K562 (cell line): ENCODE data around the gene ENO2. TPM values are rescaled to one million over a fixed set of nuclear protein-coding genes. Genes with fewer than 3 reads are reported as not detected.
A peak's percentile ranks its signal among the peaks of the same experiment; 100 is the strongest.

Experiments
- BRD4 ChIP-seq: fragments of 200-600 bp; sonication (generic); IDR thresholded peaks from 2 replicates; pipeline ENCODE4 v1.6.1; 2017; ENCODE audit warnings: inconsistent platforms
- CC2D1A ChIP-seq: fragments of 450-650 bp; IDR thresholded peaks from 2 replicates; pipeline ENCODE4 v1.6.1; 2017; ENCODE audit warnings: mild to moderate bottlenecking
- DDX20 ChIP-seq: fragments of 450-650 bp; IDR thresholded peaks from 2 replicates; pipeline ENCODE4 v1.6.1; 2016; ENCODE audit warnings: missing genetic modification characterization, low read depth, mild to moderate bottlenecking, missing compliant biosample characterization, moderate library complexity
- DMBX1 ChIP-seq: fragments of 250-450 bp; sonication (Bioruptor Pico); IDR thresholded peaks from 2 replicates; pipeline ENCODE4 v1.8.0; 2022; ENCODE audit warnings: inconsistent platforms, mild to moderate bottlenecking, moderate library complexity, borderline replicate concordance
- GATA2 ChIP-seq: sonication (generic); formaldehyde crosslinking; IDR thresholded peaks from 2 replicates; pipeline ENCODE4 v1.4.0; 2020; ENCODE audit warnings: mild to moderate bottlenecking, missing genetic modification reagents
- HMGN3 ChIP-seq: IDR thresholded peaks from 2 replicates; pipeline ENCODE4 v1.6.1; 2011; ENCODE audit warnings: borderline replicate concordance, low read depth, mild to moderate bottlenecking, mixed read lengths, low read length; ENCODE audit not compliant: insufficient read length; ENCODE audit errors: extremely low read depth
- HNRNPK ChIP-seq: fragments of 200-400 bp; formaldehyde crosslinking; IDR thresholded peaks from one replicate; pipeline ENCODE4 v1.6.1; 2018; ENCODE audit warnings: mild to moderate bottlenecking, low read depth, low read length; ENCODE audit not compliant: poor library complexity, severe bottlenecking
- KDM1A ChIP-seq, 2 experiments: fragments of 450-650 bp; IDR thresholded peaks; 2 replicates each; pipeline ENCODE4 v1.6.1; 2016; ENCODE audit warnings: mild to moderate bottlenecking in 2 of 2
- MAZ ChIP-seq, 2 experiments: fragments of 450-650 bp in 1 of 2; sonication (generic) in 1 of 2; formaldehyde crosslinking; IDR thresholded peaks in 1 of 2; conservative IDR thresholded peaks in 1 of 2; 2 replicates each; pipeline versions ENCODE4 v1.4.0 to v1.5.0; 2020; ENCODE audit warnings: mild to moderate bottlenecking in 1 of 2, missing genetic modification reagents in 1 of 2
- PCBP1 ChIP-seq: fragments of 200-400 bp; formaldehyde crosslinking; IDR thresholded peaks from 2 replicates; pipeline ENCODE4 v1.6.1; 2018; ENCODE audit warnings: mild to moderate bottlenecking, low read depth, low read length; ENCODE audit not compliant: poor library complexity, severe bottlenecking
- RAD51 ChIP-seq: fragments of 450-650 bp; IDR thresholded peaks from 2 replicates; pipeline ENCODE4 v1.7.1; 2016; ENCODE audit warnings: low read depth, mild to moderate bottlenecking, borderline replicate concordance
- RNF2 ChIP-seq: sonication (generic); IDR thresholded peaks from 2 replicates; pipeline ENCODE4 v1.6.1; 2016
- SMARCE1 ChIP-seq: fragments of 450-650 bp; IDR thresholded peaks from 2 replicates; pipeline ENCODE4 v1.7.1; 2016; ENCODE audit warnings: mild to moderate bottlenecking
- SP1 ChIP-seq: sonication (generic); formaldehyde crosslinking; IDR thresholded peaks from 2 replicates; pipeline ENCODE4 v1.8.1; 2022; ENCODE audit warnings: mild to moderate bottlenecking, missing genetic modification reagents
- TEAD1 ChIP-seq, 2 experiments: fragments of 450-650 bp in 1 of 2; sonication (generic) in 1 of 2; formaldehyde crosslinking; IDR thresholded peaks; 2 replicates each; pipeline versions ENCODE4 v1.4.0 to v1.8.0; 2020 to 2022; ENCODE audit warnings: mild to moderate bottlenecking in 2 of 2, missing genetic modification reagents in 1 of 2
- THAP12 ChIP-seq: fragments of 250-450 bp; sonication (Bioruptor Pico); IDR thresholded peaks from 2 replicates; pipeline ENCODE4 v1.9.0; 2021; ENCODE audit warnings: mild to moderate bottlenecking, inconsistent platforms
- ZNF134 ChIP-seq: fragments of 250-450 bp; sonication (Bioruptor Pico); conservative IDR thresholded peaks from 2 replicates; pipeline ENCODE4 v1.4.0; 2020
- ZNF165 ChIP-seq: fragments of 250-450 bp; sonication (Bioruptor Pico); IDR thresholded peaks from 2 replicates; pipeline ENCODE4 v1.4.0; 2020; ENCODE audit warnings: borderline replicate concordance
- ZNF561 ChIP-seq: fragments of 450-650 bp; formaldehyde crosslinking; conservative IDR thresholded peaks from 2 replicates; pipeline ENCODE4 v1.4.0; 2020; ENCODE audit warnings: mild to moderate bottlenecking, moderate library complexity
- ZNF644 ChIP-seq: fragments of 200-800 bp; sonication (Bioruptor generic); IDR thresholded peaks from 2 replicates; pipeline ENCODE4 v1.6.1; 2016; ENCODE audit warnings: low read depth, missing genetic modification characterization, missing compliant biosample characterization
- ZNF766 ChIP-seq: fragments of 200-800 bp; sonication (Bioruptor generic); conservative IDR thresholded peaks from 2 replicates; pipeline ENCODE4 v1.6.1; 2016; ENCODE audit warnings: missing genetic modification characterization, missing compliant biosample characterization
- ZNF77 ChIP-seq: fragments of 250-450 bp; sonication (Bioruptor Pico); IDR thresholded peaks from 2 replicates; pipeline ENCODE4 v1.5.0; 2020
- polyA plus RNA-seq, 8 experiments: library from polyadenylated mRNA; depleted of rRNA in 4 of 8; stranded (reverse) in 5 of 8; unstranded in 3 of 8; fragments of >200 nt; fragmentation: Nextera tagmentation in 2 of 8; fragmentation: Illumina TruSeq in 1 of 8; extraction: Ambion mirVana in 2 of 8; extraction: Trizol in 1 of 8; gene quantifications; 2 replicates each; pipeline versions ENCODE4 v1.2.1 to v1.2.3, GENCODE V29; 2011 to 2014; ENCODE audit warnings: inconsistent platforms in 1 of 8, missing spikeins in 1 of 8
- total RNA-seq, 7 experiments: library from RNA; depleted of rRNA in 6 of 7; stranded (reverse); fragments of >200 nt in 6 of 7; fragmentation: Illumina TruSeq in 2 of 7; extraction: Trizol in 2 of 7; gene quantifications; 2 replicates each; pipeline versions ENCODE4 v1.2.1 to v1.2.3, GENCODE V29; 2011 to 2021; ENCODE audit warnings: low replicate concordance in 1 of 7
- TF ChIP-seq, protein P1 (sequence below): fragments of 250-450 bp; sonication (Bioruptor Pico); IDR thresholded peaks from 2 replicates; pipeline ENCODE4 v1.4.0; 2020; ENCODE audit warnings: mild to moderate bottlenecking, moderate library complexity, borderline replicate concordance
- TF ChIP-seq, protein P2 (sequence below), 2 experiments: fragments of 450-650 bp in 1 of 2; sonication (generic) in 1 of 2; formaldehyde crosslinking in 1 of 2; IDR thresholded peaks in 1 of 2; conservative IDR thresholded peaks in 1 of 2; 2 replicates each; pipeline versions ENCODE4 v1.6.1 to v1.8.1; 2016 to 2023; ENCODE audit warnings: mild to moderate bottlenecking in 2 of 2, moderate library complexity in 2 of 2, inconsistent platforms in 1 of 2, missing genetic modification reagents in 1 of 2

The ENO2 gene
- total and polyA plus RNA-seq, 9 of the 15 experiments (the other 6 are each of a cell fraction or from before 2014, with no cell fraction given): 10.9 to 43.3 (median 21.0) TPM

GRCh38 chr12:6963791-6964413 is 49.5 kb downstream of the ENO2 start (continued):
- TF ChIP-seq ZNF561 (CRISPR knock-in tag) (no peak), DMBX1 (CRISPR knock-in tag) (peak; percentile 74; the same call in 1 of the 2 replicates), SP1 (no peak), RNF2 (no peak), ZNF165 (no peak), ZNF766 (CRISPR knock-in tag) (peak; percentile 86), BRD4 (no peak), ZNF644 (tag) (peak; percentile 63; the same call in 1 of the 2 replicates), RAD51 (no peak), ZNF134 (CRISPR knock-in tag) (no peak), MAZ (CRISPR knock-in tag; conservative IDR thresholded peaks at IDR 0.05 in 1 of 2, IDR thresholded peaks at IDR 0.05 in 1 of 2) (peak in 1 of 2 experiments; percentile 62; a peak in 1 of 4 replicates), GATA2 (no peak), CC2D1A (no peak), SMARCE1 (no peak), ZNF77 (CRISPR knock-in tag) (no peak), HMGN3 (no peak), TEAD1 (CRISPR knock-in tag; IDR thresholded peaks at IDR 0.05) (no peak), THAP12 (CRISPR knock-in tag) (no peak), HNRNPK (no peak), DDX20 (peak; percentile 33; the same call in 1 of the 2 replicates), PCBP1 (no peak), KDM1A (IDR thresholded peaks at IDR 0.05) (no peak)
- TF ChIP-seq, protein P1, sequence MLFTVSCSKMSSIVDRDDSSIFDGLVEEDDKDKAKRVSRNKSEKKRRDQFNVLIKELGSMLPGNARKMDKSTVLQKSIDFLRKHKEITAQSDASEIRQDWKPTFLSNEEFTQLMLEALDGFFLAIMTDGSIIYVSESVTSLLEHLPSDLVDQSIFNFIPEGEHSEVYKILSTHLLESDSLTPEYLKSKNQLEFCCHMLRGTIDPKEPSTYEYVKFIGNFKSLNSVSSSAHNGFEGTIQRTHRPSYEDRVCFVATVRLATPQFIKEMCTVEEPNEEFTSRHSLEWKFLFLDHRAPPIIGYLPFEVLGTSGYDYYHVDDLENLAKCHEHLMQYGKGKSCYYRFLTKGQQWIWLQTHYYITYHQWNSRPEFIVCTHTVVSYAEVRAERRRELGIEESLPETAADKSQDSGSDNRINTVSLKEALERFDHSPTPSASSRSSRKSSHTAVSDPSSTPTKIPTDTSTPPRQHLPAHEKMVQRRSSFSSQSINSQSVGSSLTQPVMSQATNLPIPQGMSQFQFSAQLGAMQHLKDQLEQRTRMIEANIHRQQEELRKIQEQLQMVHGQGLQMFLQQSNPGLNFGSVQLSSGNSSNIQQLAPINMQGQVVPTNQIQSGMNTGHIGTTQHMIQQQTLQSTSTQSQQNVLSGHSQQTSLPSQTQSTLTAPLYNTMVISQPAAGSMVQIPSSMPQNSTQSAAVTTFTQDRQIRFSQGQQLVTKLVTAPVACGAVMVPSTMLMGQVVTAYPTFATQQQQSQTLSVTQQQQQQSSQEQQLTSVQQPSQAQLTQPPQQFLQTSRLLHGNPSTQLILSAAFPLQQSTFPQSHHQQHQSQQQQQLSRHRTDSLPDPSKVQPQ: no peak
- TF ChIP-seq, protein P2, sequence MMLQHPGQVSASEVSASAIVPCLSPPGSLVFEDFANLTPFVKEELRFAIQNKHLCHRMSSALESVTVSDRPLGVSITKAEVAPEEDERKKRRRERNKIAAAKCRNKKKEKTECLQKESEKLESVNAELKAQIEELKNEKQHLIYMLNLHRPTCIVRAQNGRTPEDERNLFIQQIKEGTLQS (IDR thresholded peaks at IDR 0.05): no peak
- TF ChIP-seq, protein P2 (CRISPR knock-in tag; conservative IDR thresholded peaks at IDR 0.05): no peak
